Hematopoietic multipotent progenitor cell treated with erythropoietin and hydrocortisone succinate and interleukin-3 and kit ligand, for 8 days (in vitro differentiated cells): ENCODE measurements around the gene TMCC1.
"Not testable (repeated sequence)": the region's sequence is repeated elsewhere in the genome, so short reads cannot be mapped to it uniquely, and the experiment has no call there.

ENCODE experiments used
- DNase-seq: peaks from one replicate; pipeline ENCODE4 v3.0.0-alpha.2; 2015

Gene TMCC1

GRCh38 chr3:129620828-129621559, 272.5 kb downstream of the TMCC1 start:
- no peak for DNase-seq

GRCh38 chr3:129619726-129620162, 273.8 kb downstream of the TMCC1 start:
- DNase-seq: no peak

GRCh38 chr3:129618901-129619671, 274.4 kb downstream of the TMCC1 start:
- no peak for DNase-seq

GRCh38 chr3:129618186-129618820, 275.2 kb downstream of the TMCC1 start:
- no peak for DNase-seq

DNA sequence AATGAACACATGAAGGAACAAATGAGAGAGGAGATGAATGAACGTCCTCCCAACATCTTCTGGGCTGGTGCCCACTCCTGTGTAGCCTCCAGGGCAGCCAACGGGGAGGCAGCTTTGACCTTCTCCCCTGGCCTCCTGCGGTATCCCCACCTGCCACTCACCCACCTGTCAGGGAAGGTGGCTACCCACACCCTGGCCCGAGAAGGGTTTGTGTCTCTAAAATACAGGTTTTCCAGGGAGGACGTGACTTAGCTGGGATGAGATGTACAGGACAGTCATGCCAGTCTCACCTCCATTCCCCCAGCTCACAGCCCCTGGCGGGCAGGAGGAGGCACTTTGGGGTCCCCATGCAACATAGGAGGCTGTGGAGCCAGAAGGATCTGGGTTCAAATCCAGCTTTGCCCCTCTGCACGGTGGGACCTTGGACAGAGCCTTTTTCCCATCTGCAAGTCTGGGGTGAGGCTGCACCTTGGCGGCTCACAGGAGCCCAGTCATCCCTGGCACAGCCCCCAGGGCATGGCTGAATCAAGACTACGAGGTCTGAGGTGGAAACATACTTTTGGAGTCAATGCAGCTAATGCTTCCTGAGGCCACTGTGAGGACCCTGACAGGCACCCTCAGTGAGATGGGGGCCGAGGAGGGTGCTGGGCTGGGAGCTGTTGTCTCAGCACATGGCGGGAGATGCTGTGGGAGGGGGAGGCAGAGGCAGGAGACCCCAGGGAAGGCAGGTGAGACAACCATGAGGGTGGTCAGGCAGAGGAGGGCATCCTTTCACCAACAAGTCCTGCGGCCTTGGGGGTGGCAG, 275.9 kb downstream of the TMCC1 start:
- DNase-seq: no peak

- DNase-seq: no peak
Observed at GRCh38 chr3:129616713-129617112, 276.8 kb downstream of the TMCC1 start.

- no peak for DNase-seq
Observed at GRCh38 chr3:129616291-129616690, 277.2 kb downstream of the TMCC1 start.

DNA sequence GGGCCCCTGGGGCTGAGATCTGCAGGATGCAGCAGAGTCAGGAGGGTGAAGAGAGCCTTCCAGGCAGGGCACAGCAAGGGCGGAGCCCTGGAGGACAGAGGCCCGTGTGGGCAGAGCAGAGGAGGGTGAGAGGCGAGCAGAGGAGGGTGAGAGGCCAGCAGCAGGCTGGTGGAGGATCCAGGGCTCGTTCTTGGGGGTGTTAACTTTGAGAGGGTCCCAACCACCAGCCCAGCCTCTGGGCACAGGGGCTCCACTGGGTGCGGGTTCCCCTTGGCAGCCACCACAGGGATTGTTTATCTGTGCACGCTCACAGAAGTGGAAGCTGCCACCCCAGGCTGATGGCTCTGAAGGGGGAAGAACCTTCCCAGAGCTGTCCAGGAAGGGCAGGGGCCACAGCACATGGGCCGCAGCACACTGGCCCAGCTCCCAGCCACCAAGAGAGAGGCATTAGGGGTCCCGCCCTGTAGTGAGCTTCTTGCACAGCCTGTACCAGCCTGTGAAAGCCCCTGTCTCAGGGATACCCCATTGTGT, 277.7 kb downstream of the TMCC1 start:
- peak; percentile 49 for DNase-seq

DNA sequence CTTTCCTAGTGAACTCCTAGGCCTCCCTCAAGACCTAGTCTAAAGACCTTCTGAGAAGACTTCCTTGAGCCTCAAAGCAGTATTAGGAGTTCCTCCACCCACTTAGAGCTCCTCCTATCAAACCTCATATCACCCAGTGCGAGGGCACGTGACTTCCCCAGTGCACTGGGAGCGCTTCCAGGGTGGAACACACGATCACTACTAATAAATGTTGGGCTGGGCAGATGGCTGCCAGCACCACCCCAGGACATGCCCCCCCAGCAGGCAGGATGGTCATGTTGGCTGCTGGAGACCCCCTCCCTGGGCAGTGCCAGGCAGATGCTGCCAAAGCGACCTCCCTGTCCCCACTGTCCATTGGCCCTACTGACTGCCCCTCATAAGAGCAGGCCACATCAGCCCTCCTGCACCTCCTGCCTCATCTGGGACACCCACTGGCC, 278.6 kb downstream of the TMCC1 start:
- peak; percentile 95 for DNase-seq

GRCh38 chr3:129614435-129614834, 279.1 kb downstream of the TMCC1 start:
- DNase-seq: no peak

DNA sequence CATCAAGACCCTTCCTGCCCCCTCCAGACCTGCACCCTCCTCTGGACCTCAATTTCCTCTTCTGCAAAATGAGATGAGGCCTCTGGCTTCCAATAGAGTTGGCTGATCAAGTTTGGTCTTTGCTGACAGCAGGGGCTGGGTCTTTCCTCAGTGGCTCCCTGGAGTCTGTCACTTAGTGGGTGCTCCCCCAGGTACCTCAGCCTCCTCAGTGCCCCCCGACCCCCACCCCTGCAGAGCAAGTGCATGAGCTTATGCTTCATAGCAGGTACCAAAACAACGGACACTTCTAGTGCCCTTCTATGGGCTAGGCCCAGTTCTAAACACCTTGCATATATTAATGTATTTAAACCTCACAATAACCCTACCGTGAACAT, 280.2 kb downstream of the TMCC1 start:
- DNase-seq: no peak

GRCh38 chr3:129612534-129613366, 280.8 kb downstream of the TMCC1 start:
- DNase-seq: peak; percentile 26

- DNase-seq: no peak
Observed at GRCh38 chr3:129611812-129612533, 281.5 kb downstream of the TMCC1 start.

- DNase-seq: no peak
Observed at GRCh38 chr3:129611446-129611800, 282.1 kb downstream of the TMCC1 start.

DNA sequence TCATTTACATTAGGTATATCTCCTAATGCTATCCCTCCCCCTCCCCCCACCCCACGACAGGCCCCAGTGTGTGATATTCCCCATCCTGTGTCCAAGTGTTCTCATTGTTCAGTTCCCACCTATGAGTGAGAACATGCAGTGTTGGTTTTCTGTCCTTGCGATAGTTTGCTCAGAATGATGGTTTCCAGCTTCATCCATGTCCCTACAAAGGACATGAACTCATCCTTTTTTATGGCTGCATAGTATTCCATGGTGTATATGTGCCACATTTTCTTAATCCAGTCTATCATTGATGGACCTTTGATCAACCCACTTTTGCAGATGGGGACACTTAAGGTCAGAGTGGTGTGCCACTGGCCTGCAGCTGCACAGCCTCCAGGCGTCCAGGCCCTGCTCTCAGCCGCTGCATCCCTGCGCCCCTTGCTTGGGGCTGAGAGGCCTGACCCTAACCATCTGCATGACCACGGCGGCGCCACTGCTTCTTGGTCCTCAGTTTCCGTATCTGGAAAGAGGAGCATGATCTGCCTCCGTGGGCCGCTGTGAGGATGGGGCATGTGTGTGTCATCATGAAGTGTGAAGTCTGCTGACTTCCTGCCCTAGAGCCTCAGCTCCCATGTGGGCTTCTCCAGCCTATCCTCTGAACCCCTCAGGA, 282.6 kb downstream of the TMCC1 start:
- not testable (repeated sequence) for DNase-seq

DNA sequence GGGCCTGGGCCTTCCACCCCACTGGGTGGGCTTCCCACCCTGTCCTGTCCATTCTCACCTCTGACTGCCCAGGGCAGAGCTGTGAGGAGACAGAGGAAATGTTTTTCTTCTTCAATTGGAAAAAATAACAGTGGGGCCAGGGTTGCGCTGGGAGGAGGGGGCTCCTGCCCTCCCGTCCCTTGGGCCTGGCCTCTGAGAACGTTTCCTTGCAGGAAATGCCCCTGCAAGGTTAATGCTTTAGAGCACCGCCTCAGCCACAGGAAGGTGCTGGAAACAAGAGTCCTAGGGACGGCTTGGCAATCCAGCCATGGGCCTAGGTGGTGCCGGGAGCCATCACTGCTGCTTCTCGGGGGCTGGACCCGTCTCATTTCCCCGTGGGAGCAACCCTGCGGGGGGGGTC, 283.2 kb downstream of the TMCC1 start:
- no peak for DNase-seq

GRCh38 chr3:129609591-129610182, 283.8 kb downstream of the TMCC1 start:
- peak; percentile 28 for DNase-seq

- DNase-seq: no peak
Observed at GRCh38 chr3:129608936-129609590, 284.4 kb downstream of the TMCC1 start.

DNA sequence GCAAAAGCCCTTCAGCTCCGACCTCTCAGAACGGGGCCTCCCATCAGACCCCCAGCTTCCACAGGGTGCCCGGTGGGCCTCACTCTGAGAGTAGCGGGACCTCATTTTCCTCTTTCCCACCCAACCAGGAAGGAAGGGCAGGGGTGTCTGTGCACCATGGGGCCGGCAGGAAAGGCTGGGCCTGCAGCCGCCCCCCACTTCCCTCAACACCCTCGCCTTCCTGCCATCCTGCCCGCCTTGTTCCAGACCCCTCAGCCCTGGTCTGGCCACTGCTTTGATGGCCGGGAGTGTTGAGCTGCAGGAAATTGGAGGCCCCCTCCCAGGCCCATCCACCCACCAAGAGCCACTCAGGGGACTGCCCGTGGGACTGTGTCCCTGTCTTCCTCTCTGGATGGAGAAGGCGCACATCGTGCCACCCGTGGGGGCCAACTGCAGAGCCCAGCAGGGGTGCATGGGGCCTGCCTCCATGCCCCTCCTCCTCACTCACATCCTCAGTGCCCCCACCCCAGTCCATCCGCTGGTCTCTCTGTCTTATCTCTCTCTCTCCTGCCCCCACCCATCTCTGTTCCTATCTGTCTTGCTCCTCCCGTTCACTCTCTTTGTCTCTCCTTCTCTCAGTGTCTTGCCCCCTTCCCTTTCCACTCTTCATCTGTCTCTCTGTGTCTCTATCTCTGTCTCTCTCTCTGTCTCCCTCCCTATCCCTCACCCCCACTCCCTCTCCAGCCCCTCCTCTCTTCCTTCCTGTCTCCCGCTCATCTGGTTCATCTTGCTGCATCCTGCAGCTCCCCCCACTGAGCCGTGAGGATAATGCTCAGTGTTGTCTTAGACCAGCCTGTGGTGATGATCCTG, 285.2 kb downstream of the TMCC1 start:
- DNase-seq: peak; percentile 73
